Measurements from ENCODE around the gene TRPM1.

Gene TRPM1

GRCh38 chr15:31133890-31134289 lies 32.4 kb upstream of the TRPM1 start:
- H3K4me1 ChIP-seq (ENCODE audit: control insufficient read depth, insufficient read depth, low read length): no peaks in the 10 kb centered on the region
- H3K27ac ChIP-seq (ENCODE audit: low read depth, low read length): no peak overlapping the region
- no peaks in the 10 kb centered on the region for H3K36me3 ChIP-seq (ENCODE audit: control insufficient read depth, insufficient read depth, low read length)
- no peak overlapping the region for H3K9ac ChIP-seq (ENCODE audit: low read length)
- no peak overlapping the region for H3K4me3 ChIP-seq (ENCODE audit: low read length)
- H3K27me3 ChIP-seq (ENCODE audit: control insufficient read depth, insufficient read depth, low read length): no peaks in the 10 kb centered on the region

GRCh38 chr15:31131853-31132375 lies 30.4 kb upstream of the TRPM1 start:
- H3K9ac ChIP-seq (ENCODE audit: low read length): no peak overlapping the region
- H3K4me3 ChIP-seq (ENCODE audit: low read length): no peak overlapping the region
- no peaks in the 10 kb centered on the region for H3K4me1 ChIP-seq (ENCODE audit: control insufficient read depth, insufficient read depth, low read length)
- no peaks in the 10 kb centered on the region for H3K27me3 ChIP-seq (ENCODE audit: control insufficient read depth, insufficient read depth, low read length)
- H3K27ac ChIP-seq (ENCODE audit: low read depth, low read length): no peak overlapping the region
- no peaks in the 10 kb centered on the region for H3K36me3 ChIP-seq (ENCODE audit: control insufficient read depth, insufficient read depth, low read length)

GRCh38 chr15:31130576-31131237 lies 29.2 kb upstream of the TRPM1 start:
- H3K4me3 ChIP-seq (ENCODE audit: low read length): no peak overlapping the region
- H3K27ac ChIP-seq (ENCODE audit: low read depth, low read length): no peak overlapping the region
- H3K9ac ChIP-seq (ENCODE audit: low read length): no peak overlapping the region
- H3K36me3 ChIP-seq (ENCODE audit: control insufficient read depth, insufficient read depth, low read length): no peaks in the 10 kb centered on the region
- H3K4me1 ChIP-seq (ENCODE audit: control insufficient read depth, insufficient read depth, low read length): no peaks in the 10 kb centered on the region
- no peaks in the 10 kb centered on the region for H3K27me3 ChIP-seq (ENCODE audit: control insufficient read depth, insufficient read depth, low read length)

GRCh38 chr15:31129769-31130303 lies 28.3 kb upstream of the TRPM1 start:
- no peaks in the 10 kb centered on the region for H3K4me1 ChIP-seq (ENCODE audit: control insufficient read depth, insufficient read depth, low read length)
- H3K27me3 ChIP-seq (ENCODE audit: control insufficient read depth, insufficient read depth, low read length): no peaks in the 10 kb centered on the region
- no peak overlapping the region for H3K9ac ChIP-seq (ENCODE audit: low read length)
- no peak overlapping the region for H3K4me3 ChIP-seq (ENCODE audit: low read length)
- H3K27ac ChIP-seq (ENCODE audit: low read depth, low read length): no peak overlapping the region
- no peaks in the 10 kb centered on the region for H3K36me3 ChIP-seq (ENCODE audit: control insufficient read depth, insufficient read depth, low read length)

GRCh38 chr15:31128919-31129768 lies 27.6 kb upstream of the TRPM1 start:
- Histone ChIP-seq H3K9ac (ENCODE audit: low read length) (no peak overlapping the region), H3K27ac (ENCODE audit: low read depth, low read length) (no peak overlapping the region), H3K36me3 (ENCODE audit: control insufficient read depth, insufficient read depth, low read length) (no peaks in the 10 kb centered on the region), H3K27me3 (ENCODE audit: control insufficient read depth, insufficient read depth, low read length) (no peaks in the 10 kb centered on the region), H3K4me1 (ENCODE audit: control insufficient read depth, insufficient read depth, low read length) (no peaks in the 10 kb centered on the region), H3K4me3 (ENCODE audit: low read length) (no peak overlapping the region)

GRCh38 chr15:31128477-31128876 lies 27.0 kb upstream of the TRPM1 start:
- no peaks in the 10 kb centered on the region for H3K36me3 ChIP-seq (ENCODE audit: control insufficient read depth, insufficient read depth, low read length)
- no peak overlapping the region for H3K9ac ChIP-seq (ENCODE audit: low read length)
- no peaks in the 10 kb centered on the region for H3K4me1 ChIP-seq (ENCODE audit: control insufficient read depth, insufficient read depth, low read length)
- H3K4me3 ChIP-seq (ENCODE audit: low read length): no peak overlapping the region
- no peaks in the 10 kb centered on the region for H3K27me3 ChIP-seq (ENCODE audit: control insufficient read depth, insufficient read depth, low read length)
- no peak overlapping the region for H3K27ac ChIP-seq (ENCODE audit: low read depth, low read length)

GRCh38 chr15:31127596-31128261 lies 26.2 kb upstream of the TRPM1 start:
- Histone ChIP-seq H3K27ac (ENCODE audit: low read depth, low read length) (no peak overlapping the region), H3K4me1 (ENCODE audit: control insufficient read depth, insufficient read depth, low read length) (no peaks in the 10 kb centered on the region), H3K27me3 (ENCODE audit: control insufficient read depth, insufficient read depth, low read length) (no peaks in the 10 kb centered on the region), H3K4me3 (ENCODE audit: low read length) (no peak overlapping the region), H3K36me3 (ENCODE audit: control insufficient read depth, insufficient read depth, low read length) (no peaks in the 10 kb centered on the region), H3K9ac (ENCODE audit: low read length) (no peak overlapping the region)

GRCh38 chr15:31125061-31125460 lies 23.5 kb upstream of the TRPM1 start:
- H3K4me1 ChIP-seq (ENCODE audit: control insufficient read depth, insufficient read depth, low read length): no peaks in the 10 kb centered on the region
- no peak overlapping the region for H3K9ac ChIP-seq (ENCODE audit: low read length)
- H3K4me3 ChIP-seq (ENCODE audit: low read length): no peak overlapping the region
- no peaks in the 10 kb centered on the region for H3K27me3 ChIP-seq (ENCODE audit: control insufficient read depth, insufficient read depth, low read length)
- H3K27ac ChIP-seq (ENCODE audit: low read depth, low read length): no peak overlapping the region
- no peaks in the 10 kb centered on the region for H3K36me3 ChIP-seq (ENCODE audit: control insufficient read depth, insufficient read depth, low read length)

GRCh38 chr15:31116423-31117030 lies 15.0 kb upstream of the TRPM1 start:
- H3K4me1 ChIP-seq (ENCODE audit: control insufficient read depth, insufficient read depth, low read length): no peaks in the 10 kb centered on the region

GRCh38 chr15:31111091-31111647 lies 9.6 kb upstream of the TRPM1 start:
- Histone ChIP-seq H3K9ac (ENCODE audit: low read length) (no peak overlapping the region), H3K4me3 (ENCODE audit: low read length) (no peak overlapping the region), H3K4me1 (ENCODE audit: control insufficient read depth, insufficient read depth, low read length) (no peaks in the 10 kb centered on the region), H3K27me3 (ENCODE audit: control insufficient read depth, insufficient read depth, low read length) (no peaks in the 10 kb centered on the region), H3K36me3 (ENCODE audit: control insufficient read depth, insufficient read depth, low read length) (no peaks in the 10 kb centered on the region), H3K27ac (ENCODE audit: low read depth, low read length) (no peak overlapping the region)

More at GRCh38 chr15:31116423-31117030, 15.0 kb upstream of the TRPM1 start:
- Histone ChIP-seq H3K36me3 (ENCODE audit: control insufficient read depth, insufficient read depth, low read length) (no peaks in the 10 kb centered on the region), H3K9ac (ENCODE audit: low read length) (no peak overlapping the region), H3K27ac (ENCODE audit: low read depth, low read length) (no peak overlapping the region), H3K27me3 (ENCODE audit: control insufficient read depth, insufficient read depth, low read length) (no peaks in the 10 kb centered on the region), H3K4me3 (ENCODE audit: low read length) (no peak overlapping the region)

- H3K4me1 ChIP-seq (ENCODE audit: control insufficient read depth, insufficient read depth, low read length): no peaks in the 10 kb centered on the region
- no peak overlapping the region for H3K9ac ChIP-seq (ENCODE audit: low read length)
- no peaks in the 10 kb centered on the region for H3K27me3 ChIP-seq (ENCODE audit: control insufficient read depth, insufficient read depth, low read length)
- no peaks in the 10 kb centered on the region for H3K36me3 ChIP-seq (ENCODE audit: control insufficient read depth, insufficient read depth, low read length)
- no peak overlapping the region for H3K4me3 ChIP-seq (ENCODE audit: low read length)
- no peak overlapping the region for H3K27ac ChIP-seq (ENCODE audit: low read depth, low read length)
These were observed 7.3 kb upstream of the TRPM1 start for GRCh38 chr15:31108836-31109235.
